ENCODE data around the gene PPOX.

PPOX gene

GRCh38 chr1:161176468-161177111, 10.4 kb downstream of the PPOX start:
- DNase-seq = no peak

- DNase-seq = peak; percentile 84
Observed at GRCh38 chr1:161177112-161177935, 11.1 kb downstream of the PPOX start, which contains the start of gene B4GALT3. B4GALT3 (minus strand) TSS chr1:161177507; CDS start chr1:161176060, 1,447 bp downstream.

- DNase-seq = no peak
Observed at GRCh38 chr1:161177936-161178244, 11.7 kb downstream of the PPOX start.

- DNase-seq = no peak
Observed at GRCh38 chr1:161179698-161180097, 13.5 kb downstream of the PPOX start.

GRCh38 chr1:161180639-161181038, 14.4 kb downstream of the PPOX start:
- no peak for DNase-seq

- DNase-seq = no peak
Observed at GRCh38 chr1:161182214-161182613, 16.0 kb downstream of the PPOX start.

GRCh38 chr1:161185282-161185682, 19.1 kb downstream of the PPOX start:
- no peak for DNase-seq

- no peak for DNase-seq
Observed at GRCh38 chr1:161185732-161186311, 19.6 kb downstream of the PPOX start.

GRCh38 chr1:161187311-161187710, 21.1 kb downstream of the PPOX start:
- DNase-seq = no peak

- DNase-seq = no peak
Observed at GRCh38 chr1:161188381-161188780, 22.2 kb downstream of the PPOX start.

- DNase-seq = no peak
Observed at GRCh38 chr1:161189036-161189435, 22.8 kb downstream of the PPOX start.

- no peak for DNase-seq
Observed at GRCh38 chr1:161190962-161191521, 24.8 kb downstream of the PPOX start.

GRCh38 chr1:161191971-161192370, 25.7 kb downstream of the PPOX start:
- no peak for DNase-seq

- no peak for DNase-seq
Observed at GRCh38 chr1:161192476-161193465, 26.5 kb downstream of the PPOX start.

- DNase-seq = no peak
Observed at GRCh38 chr1:161193561-161194235, 27.5 kb downstream of the PPOX start.

GRCh38 chr1:161195171-161195570, 28.9 kb downstream of the PPOX start:
- DNase-seq = no peak

GRCh38 chr1:161196111-161196510, 29.9 kb downstream of the PPOX start:
- no peak for DNase-seq

GRCh38 chr1:161196521-161197451, 30.6 kb downstream of the PPOX start:
- DNase-seq = no peak

- no peak for DNase-seq
Observed at GRCh38 chr1:161197560-161198193, 31.5 kb downstream of the PPOX start.
